MV-4-11 (cell line): ENCODE data around the gene RALGPS1.

Source experiments
- DNase-seq: peaks from one replicate; lab custom pipeline; 2025; lab: John Stamatoyannopoulos, UW

The RALGPS1 gene

DNA sequence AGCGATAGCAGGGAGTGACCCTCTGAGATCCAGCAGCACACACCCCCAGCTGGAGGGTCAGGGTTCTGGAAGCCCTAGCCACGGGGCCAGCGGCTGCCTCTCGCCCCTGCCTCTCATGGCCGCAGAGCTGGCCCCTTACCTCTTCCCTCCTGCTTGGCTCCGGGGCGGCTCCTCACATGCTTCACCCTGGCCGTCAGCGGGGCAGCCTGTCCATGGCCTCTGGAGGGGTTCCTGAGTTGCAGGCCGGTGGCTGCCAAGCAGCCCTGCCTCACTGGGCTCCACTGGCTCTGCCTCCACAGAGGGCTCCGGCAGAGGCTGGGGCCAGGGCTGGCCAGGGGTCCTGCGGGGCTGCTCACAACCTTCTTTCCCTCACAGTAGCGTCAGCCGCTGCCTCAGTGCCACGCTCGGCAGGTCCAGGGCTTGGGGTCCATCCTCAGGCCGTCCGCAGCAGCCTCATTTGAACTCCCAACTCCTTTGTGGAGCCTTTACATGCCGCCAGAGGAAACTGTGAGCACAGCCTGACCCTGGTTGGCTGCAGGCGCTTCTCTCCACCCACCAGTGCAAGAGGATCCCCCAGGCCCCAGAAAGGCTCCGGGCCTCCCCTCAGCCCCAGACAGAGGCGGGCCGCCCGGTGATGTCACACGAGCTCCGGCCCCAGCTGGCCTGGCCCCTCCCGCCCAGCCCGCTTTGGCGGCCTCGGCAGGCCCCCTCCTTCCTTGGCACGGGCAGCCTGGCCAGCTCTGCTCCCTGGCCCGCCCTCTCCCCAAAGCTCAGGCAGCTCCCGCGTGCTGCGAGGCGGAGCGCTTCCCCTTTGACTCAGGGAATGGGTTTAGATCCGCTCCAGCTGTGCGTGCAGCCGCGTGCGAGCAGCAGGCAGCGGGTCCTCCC is 207.8 kb downstream of the RALGPS1 start, which contains the start of gene ANGPTL2:
Gene ANGPTL2 (minus strand): TSS at position 460 of the 888 bp plus-strand sequence. CDS start 13,904 bp downstream, outside the sequence.
- DNase-seq: peak; percentile 68

DNA sequence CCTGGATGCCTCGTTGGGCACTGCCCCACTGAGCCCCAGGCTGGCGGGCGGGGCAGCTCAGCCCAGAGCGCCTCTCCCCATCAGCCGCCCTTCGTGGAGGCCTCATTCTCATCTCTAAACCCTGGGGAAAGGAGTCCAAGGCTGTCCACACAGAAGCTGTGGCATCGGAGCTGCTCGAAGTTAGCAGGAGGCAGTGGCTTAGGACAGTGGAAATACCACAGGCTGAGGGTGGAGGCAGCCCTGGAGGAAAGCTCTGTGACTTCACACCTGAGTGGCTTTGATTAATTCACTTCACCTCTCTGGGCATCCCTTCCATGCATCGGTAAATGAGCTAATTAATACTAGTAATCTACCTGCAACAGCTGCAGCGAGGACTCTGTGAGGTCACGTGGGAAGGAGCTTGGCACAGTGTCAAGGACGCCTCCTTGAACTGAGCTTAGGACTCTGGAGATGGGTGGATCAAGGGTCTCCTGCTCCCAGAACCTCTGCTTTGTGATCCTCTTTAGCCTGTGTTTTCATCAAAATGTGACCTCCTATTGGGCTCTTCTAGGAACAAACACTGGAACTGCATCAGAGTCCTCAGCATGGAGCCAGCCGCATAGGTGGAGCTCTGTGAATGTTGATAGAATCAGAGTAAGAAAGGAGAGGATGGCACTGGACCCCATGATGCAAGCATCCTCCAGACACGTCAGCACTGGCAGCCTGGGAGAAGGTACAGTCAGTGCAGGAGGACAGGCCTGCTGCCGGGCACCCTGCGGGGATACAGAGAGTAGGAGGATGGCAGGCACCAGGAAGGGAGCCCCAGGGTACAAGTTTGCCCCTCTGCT is 208.7 kb downstream of the RALGPS1 start:
- DNase-seq: no peak

- DNase-seq: no peak
These were observed 209.5 kb downstream of the RALGPS1 start for GRCh38 chr9:127124111-127124531.

DNA sequence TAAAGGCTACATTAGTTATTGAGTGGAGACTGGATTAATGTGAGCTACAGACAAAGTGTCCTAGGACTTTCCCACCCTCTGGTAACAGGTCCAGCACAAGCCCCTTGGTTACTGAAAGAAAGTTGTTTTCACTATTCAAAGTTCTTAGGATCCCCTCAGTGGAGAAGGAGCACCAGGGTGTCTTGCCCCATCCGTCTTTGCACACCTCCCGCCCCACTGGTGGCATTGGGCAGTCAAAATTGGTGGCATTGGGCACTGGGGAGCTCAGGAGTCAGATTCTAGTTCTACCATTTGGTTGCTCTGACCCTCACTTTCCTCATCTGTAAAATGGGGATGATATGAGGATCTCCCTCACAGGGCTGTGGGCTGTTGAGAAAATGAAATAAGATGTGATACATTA is 210.2 kb downstream of the RALGPS1 start:
- no peak for DNase-seq

DNA sequence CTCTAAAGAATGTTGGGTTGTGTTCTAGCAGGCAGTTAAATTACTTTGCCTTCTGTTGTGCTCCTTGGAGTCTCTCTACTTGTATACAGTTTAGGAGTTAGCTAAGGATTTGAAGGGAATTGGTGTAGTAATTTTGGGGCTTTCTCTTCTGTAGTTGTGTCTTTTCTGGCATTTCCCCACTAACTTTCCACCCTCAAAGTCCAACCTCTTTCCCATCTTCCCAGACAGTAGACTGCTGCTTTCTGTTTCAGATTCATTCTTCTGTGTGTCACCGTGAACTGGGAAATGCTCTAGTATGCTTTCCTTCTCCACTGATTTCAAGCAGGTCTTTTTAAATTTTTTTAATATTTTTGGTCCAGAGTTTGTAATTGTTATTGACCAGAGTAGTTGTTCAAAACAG is 212.4 kb downstream of the RALGPS1 start:
- DNase-seq: no peak

DNA sequence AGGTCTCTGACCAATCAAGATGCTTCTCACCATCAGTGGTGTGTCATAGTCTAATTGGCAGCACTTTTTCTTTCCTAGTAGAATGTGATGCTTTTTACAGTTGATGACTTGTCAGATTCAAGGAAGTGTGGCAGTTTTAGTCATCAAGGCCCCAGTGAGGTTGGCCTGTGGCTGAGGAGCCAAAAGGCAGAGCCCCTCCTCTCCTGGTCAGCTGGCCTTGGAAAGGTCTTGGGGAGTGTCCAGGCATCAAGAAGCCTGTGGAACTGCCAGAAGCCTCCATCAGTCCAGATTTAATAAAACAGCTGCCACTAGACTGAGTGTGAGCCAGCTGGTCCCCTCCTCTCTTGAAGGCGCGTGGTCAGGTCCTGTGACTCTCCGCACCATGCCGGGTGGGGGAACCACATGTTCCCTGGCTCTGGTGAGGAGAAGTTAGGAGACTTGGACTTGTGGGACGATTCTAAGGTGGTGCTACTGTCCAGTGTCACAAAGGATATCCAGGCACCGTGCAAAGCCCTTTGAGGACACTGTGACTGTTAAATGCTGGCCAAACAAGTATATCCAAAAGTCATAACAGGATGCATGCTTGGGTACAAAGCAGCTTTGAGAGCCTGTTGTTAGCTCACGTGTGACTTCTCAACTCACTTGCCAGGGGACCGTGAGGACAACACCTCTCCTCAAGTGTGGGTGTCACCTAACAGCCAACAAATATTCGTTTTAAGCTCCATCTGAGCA is 213.9 kb downstream of the RALGPS1 start:
- peak; percentile 33 for DNase-seq

- no peak for DNase-seq
These were observed 214.6 kb downstream of the RALGPS1 start for GRCh38 chr9:127129073-127129717.

DNA sequence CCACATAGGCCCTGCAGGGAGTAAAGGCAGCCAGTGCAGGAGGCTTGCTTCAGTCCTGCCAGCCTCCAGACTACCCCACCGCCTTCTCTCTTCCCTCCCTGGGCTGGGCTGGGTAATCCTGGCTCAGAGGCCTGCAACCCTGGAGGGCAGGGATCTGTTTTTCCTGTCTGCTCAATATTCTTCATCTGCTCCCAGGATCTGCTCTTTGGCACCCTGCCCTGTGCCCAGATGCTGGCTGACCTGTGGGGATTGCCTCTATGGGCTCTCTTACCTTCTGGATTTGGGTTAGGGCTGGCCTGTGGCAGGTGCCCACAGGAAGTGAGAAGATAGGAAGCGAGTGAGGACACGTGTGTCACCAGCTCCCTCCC is 215.1 kb downstream of the RALGPS1 start:
- DNase-seq: no peak

DNA sequence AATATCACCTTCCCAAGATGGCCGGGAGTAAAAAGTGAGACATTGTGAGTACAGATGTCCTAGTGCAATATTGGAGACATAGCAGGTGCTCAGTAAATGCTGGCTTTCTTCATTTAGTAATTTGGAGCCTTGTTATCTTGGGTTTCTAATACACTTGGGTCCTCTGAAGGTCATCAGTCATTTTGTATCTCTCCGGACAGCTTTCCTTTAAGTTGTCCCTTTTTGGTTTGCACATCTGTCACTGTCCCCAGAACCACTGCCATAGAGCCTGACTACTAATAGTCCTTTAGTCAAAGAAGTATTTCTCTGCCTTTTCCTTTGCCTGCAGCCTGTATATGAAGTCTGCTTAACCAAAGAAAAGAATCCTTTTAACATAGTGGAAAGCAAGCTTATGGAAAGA is 215.7 kb downstream of the RALGPS1 start:
- no peak for DNase-seq

GRCh38 chr9:127130661-127131538 is 216.3 kb downstream of the RALGPS1 start:
- DNase-seq: peak; percentile 96

DNA sequence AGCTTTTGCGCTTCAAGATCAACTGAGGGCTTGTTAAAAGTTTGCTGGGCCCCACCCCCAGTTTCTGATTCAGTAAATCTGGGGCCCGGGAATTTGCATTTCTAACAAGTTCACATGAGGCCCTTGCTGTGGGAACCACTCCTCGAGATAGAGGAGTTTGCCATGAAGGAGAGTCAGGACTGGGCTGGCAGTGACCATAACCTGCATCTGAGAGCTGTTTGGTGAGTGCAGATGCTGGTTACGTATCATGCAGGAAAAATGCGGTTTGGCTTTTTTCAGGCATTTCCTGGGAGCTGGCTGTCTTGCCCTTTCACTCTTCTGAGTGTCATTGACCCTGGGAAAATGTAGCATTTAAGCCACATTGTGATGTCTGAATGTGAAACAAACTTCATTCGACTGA is 217.3 kb downstream of the RALGPS1 start:
- DNase-seq: no peak

DNA sequence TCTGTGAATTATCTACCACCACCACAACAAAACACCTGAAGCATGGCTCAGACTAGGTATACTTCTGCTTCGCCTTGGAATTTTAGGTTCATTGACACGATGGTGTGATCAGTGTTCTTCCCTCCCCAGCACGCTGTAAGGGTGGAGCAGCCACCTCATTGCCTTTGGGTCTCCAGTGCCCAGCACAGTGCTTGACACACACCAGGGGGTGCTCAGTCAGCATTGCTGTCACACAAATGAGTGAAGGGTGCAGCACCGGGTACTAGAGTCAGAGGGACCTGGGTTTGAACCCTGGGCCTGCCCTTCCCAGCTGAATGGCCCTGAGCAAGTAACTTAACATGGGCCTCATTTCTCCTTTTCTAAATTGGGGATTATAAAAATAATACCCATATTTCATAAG is 217.8 kb downstream of the RALGPS1 start:
- no peak for DNase-seq

- DNase-seq: no peak
These were observed 218.5 kb downstream of the RALGPS1 start for GRCh38 chr9:127132921-127133647.

DNA sequence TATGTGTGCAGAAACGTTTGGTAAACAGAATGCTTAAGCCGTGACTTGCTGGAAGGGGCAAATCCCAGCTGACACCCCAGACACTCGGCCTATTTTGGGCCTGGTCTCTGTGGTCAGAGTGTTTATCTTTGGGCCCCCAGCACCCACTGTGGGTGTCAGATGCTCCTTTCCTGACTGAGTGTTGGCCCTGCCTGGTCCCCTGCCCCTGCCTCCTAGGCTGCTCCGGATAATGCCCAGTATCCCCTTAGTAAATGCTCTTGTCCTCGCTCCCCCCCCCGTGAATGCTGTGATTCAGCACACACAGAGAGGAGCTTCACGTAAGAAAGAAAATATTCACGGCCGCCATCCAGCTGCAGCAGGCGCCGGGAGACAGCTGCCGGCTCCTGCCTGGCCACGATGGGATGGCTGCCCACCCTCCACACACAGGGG is 219.2 kb downstream of the RALGPS1 start:
- no peak for DNase-seq

DNA sequence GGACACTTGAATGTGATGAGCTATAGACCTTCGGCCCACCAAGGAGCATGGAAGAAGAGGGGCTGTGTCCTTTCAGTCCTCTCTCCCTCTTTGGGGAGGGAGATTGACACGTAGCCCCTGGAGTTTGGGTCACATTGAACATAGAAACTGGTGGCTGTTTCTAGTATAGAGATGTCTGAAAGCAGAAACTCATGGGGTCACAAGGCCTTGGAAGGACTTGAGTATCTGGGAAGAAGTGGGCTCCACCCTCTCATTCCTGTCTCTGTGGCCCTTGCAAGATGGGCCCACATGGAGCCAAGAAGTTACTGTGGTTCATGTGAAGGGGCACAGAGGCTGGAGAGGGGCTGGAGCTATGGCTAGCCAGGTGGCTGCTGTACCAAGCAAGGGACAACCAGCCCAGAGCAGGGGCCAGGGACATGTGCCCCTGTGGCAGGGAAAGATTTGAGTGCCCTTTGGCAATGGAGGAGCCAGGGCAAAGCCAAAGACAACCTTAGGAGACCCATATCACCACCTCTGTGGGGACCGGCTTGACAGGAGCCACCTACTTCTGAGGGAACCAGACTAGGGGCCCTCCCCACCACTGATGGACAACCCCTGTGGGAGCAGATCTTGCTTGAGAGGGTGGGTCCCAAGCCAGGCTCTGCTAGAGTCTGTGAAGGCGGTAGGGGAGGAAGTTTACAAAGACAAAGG is 220.6 kb downstream of the RALGPS1 start:
- DNase-seq: no peak

DNA sequence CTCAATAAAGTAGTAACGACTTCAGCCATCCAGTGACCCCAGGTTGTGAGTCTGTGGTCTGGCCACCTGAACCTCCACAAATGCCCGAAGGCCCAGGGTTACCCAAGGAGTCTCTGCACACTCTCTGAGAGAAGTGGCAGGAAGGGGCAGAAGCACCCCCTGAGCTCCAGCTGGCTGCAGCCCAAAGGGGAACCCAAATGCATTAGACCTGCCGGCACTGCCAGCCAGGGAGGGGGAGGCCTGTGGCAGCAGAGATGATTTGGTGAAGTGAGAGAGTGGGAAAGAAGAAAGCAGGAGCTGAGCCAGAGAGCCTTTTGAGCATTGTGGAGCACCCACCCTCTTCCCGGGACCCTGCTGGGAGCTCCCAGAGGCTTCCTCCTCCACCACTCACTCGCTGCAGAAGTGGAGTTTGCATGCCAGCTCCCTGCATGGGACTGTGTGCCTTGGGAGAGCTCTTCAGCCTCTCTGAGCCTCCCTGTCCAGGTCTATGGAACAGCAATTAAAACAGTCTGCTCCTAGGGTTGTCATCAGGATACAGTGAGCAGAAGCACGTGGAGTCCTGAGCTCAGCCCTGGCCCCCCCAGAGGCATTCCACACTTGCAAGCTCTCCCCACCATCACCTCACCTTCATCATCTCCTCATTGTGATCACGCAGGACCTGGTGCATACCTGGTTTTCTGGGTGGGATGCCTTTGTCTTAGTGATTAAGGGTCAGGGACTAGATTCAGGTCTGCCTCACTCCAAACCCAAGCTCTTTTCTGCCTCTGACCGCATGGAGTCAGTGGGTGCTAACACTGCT is 221.7 kb downstream of the RALGPS1 start:
- DNase-seq: no peak

GRCh38 chr9:127136880-127137639 is 222.5 kb downstream of the RALGPS1 start:
- DNase-seq: no peak
